Duodenal mucosa (tissue), 2 donors: ENCODE measurements around the gene RNF151.

Experiments
- H3K27ac ChIP-seq: one replicate; pipeline ENCODE4 v1.7.0; 2013; ENCODE audit warnings: low read depth, low read length
- H3K27me3 ChIP-seq, 2 donors: one replicate each; pipeline ENCODE4 v1.7.0; 2013; ENCODE audit warnings: low read length in 2 of 2, control low read depth in 1 of 2; ENCODE audit not compliant: insufficient read depth in 2 of 2, control insufficient read depth in 1 of 2
- H3K36me3 ChIP-seq, 2 donors: one replicate each; pipeline ENCODE4 v1.7.0; 2013; ENCODE audit warnings: low read length in 2 of 2, control low read depth in 1 of 2; ENCODE audit not compliant: insufficient read depth in 2 of 2, control insufficient read depth in 1 of 2
- H3K4me1 ChIP-seq, 2 donors: one replicate each; pipeline ENCODE4 v1.7.0; 2013; ENCODE audit warnings: low read length in 2 of 2, control low read depth in 1 of 2; ENCODE audit not compliant: insufficient read depth in 2 of 2, control insufficient read depth in 1 of 2
- H3K4me3 ChIP-seq, 2 donors: one replicate each; pipeline ENCODE4 v1.7.0; 2013; ENCODE audit warnings: low read length in 2 of 2, low read depth in 1 of 2
- H3K9ac ChIP-seq, 2 donors: one replicate each; pipeline ENCODE4 v1.7.0; 2013; ENCODE audit warnings: low read length in 2 of 2, low read depth in 1 of 2
- H3K9me3 ChIP-seq, 2 donors: one replicate each; pipeline ENCODE4 v1.7.0; 2013; ENCODE audit warnings: low read length in 2 of 2, control low read depth in 1 of 2; ENCODE audit not compliant: control insufficient read depth in 1 of 2

RNF151 gene

DNA sequence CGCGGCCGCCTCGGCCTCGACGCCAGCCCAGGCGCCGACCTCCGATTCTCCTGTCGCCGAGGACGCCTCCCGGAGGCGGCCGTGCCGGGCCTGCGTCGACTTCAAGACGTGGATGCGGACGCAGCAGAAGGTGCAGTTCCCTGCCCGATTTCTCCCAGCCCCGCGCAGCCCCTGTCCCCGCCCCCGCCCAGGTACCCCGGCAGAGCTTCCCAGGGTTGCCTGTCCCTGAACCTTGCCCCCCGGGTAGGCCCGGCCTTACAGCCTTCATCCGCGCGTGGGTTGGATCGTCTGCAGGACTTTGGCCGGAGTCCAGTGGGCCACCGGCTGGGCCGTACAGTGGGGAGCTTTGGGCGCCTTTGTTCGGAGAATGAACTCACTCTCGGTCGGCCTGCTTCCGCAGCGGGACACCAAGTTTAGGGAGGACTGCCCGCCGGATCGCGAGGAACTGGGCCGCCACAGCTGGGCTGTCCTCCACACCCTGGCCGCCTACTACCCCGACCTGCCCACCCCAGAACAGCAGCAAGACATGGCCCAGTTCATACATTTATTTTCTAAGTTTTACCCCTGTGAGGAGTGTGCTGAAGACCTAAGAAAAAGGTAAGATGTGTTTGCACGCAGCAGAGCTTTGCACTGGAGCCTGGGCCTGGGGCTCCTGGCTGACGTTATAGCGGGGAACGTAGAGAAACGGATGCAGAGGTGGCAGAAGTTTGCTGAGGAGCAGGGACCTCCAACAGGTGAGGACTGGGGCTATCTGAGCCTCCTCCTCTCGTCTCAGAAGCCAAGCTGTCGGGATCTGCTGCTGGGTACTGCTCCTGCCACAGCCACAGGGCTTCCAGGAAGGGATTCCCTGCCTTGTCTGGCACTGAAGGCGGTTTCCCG, 17.9 kb downstream of the RNF151 start:
- Histone ChIP-seq H3K4me1 (peaks cover 63 to 68% of the 10 kb centered on the region in 2 donors), H3K9ac (peak overlapping the region; percentile 77 to 79), H3K36me3 (peaks cover 17 to 18% of the 10 kb centered on the region in 2 donors), H3K4me3 (peak overlapping the region; percentile 75 to 86), H3K27me3 (peaks cover 22 to 26% of the 10 kb centered on the region in 2 donors), H3K9me3 (no peaks in the 10 kb centered on the region), H3K27ac (peak overlapping the region; percentile 69)

DNA sequence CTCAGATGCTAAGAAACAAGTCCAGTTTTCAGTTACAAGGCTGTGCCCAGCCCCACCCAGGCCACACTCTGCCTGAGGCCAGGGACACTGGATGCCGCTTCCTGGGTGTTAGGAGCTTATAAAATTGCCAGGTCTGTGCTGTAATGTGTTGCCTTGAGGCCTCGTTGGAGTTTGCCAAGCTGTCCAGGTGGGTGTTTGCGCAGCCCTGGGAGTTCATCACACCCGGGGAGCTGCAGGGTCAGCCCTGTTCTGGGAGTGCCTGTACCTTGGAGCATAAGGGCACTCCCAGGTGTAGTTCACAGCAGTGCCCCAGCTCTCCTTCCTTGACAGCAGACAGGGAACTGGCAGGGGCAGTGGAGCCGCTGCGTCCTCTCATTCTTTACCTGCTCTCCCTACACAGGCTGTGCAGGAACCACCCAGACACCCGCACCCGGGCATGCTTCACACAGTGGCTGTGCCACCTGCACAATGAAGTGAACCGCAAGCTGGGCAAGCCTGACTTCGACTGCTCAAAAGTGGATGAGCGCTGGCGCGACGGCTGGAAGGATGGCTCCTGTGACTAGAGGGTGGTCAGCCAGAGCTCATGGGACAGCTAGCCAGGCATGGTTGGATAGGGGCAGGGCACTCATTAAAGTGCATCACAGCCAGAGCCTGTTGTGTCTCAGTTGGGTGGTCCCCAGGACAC, 19.0 kb downstream of the RNF151 start:
- Histone ChIP-seq H3K4me1 (peaks cover 61 to 63% of the 10 kb centered on the region in 2 donors), H3K36me3 (peaks cover 17 to 18% of the 10 kb centered on the region in 2 donors), H3K9ac (peak overlapping the region; percentile 77 to 79), H3K4me3 (peak overlapping the region; percentile 75 to 86), H3K27me3 (peaks cover 21 to 29% of the 10 kb centered on the region in 2 donors), H3K9me3 (no peaks in the 10 kb centered on the region), H3K27ac (peak overlapping the region; percentile 69)

DNA sequence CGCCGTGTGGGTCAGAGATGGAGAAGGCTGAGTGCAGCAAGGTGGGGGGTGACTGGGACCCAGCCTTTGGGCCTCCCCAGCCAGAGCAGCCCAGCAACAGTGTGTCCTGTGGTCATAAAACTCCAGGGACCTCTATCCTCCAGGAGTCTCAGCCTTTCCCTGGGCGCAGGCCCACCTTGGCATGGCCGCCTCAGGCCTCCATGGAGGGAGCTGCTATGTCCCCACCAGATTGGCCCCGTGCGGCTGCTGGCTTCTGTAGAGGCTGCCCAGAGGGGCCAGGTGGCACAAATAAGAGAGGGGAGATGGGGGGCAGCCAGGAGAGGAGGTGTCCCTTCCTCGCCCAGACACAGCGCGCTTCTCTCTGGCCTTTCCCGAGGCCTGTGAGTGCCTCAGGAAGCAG, 20.5 kb downstream of the RNF151 start:
- H3K9ac ChIP-seq = no peak overlapping the region
- H3K4me1 ChIP-seq = peaks cover 58% of the 10 kb centered on the region in 2 donors
- peaks cover 22 to 26% of the 10 kb centered on the region in 2 donors for H3K27me3 ChIP-seq
- no peaks in the 10 kb centered on the region for H3K9me3 ChIP-seq
- H3K36me3 ChIP-seq = peaks cover 17 to 18% of the 10 kb centered on the region in 2 donors
- H3K4me3 ChIP-seq = no peak overlapping the region
- no peak overlapping the region for H3K27ac ChIP-seq

DNA sequence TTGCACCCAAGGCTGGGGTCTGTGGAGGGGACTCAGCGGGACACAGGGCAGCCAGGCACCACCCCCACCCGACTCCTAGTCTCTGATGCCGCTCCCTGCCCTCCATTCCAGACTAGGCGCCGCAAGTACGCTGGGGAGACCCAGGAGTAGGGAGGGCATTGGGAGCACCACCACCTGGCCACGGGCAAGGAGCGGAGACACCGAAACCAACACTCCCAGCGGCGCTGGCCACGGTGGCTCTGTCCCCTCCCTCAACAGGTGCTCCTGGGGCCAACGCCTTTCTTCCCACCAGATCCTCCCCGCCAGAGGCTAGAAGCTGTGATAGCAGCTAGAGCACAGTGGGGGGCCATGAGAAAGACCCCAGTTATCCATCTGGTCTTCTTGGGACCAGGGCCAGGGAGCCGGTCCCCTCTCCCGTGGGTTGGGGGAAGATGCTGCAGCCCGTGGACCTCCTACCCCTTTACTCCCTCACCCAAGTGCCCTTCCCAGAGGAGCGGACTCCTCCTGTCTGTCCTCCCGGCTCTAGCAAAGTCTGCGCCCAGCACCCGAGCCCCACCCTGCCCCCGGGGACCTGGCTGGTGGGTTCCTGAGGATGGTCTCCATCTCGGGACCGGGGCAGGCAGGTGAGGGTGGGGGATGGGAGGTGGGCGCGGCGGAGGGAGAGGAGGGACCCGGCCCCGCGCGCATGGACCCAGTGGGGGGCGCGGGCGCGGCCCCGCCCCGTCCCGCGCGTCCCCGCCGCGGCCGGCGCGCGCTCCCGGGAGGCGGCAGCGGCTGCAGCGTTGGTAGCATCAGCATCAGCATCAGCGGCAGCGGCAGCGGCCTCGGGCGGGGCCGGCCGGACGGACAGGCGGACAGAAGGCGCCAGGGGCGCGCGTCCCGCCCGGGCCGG, 22.8 kb downstream of the RNF151 start, which contains the start of gene SYNGR3:
Gene SYNGR3 (plus strand): TSS at position 762 of the 892 bp plus-strand sequence. CDS start 133 bp downstream, outside the sequence.
- H3K4me1 ChIP-seq = peaks cover 43 to 45% of the 10 kb centered on the region in 2 donors

DNA sequence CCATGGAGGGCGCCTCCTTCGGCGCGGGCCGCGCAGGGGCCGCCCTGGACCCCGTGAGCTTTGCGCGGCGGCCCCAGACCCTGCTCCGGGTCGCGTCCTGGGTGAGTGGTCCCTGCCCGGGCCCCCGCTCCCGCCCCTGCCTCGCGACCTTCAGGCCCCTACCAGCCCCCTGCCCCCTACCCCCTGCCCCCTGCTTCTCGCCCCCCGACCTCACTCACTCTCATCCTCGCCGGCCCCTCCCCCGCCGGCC, 23.4 kb downstream of the RNF151 start:
- peaks cover 37 to 41% of the 10 kb centered on the region in 2 donors for H3K4me1 ChIP-seq
- no peak overlapping the region for H3K27ac ChIP-seq
- H3K9me3 ChIP-seq = no peaks in the 10 kb centered on the region
- peaks cover 22 to 26% of the 10 kb centered on the region in 2 donors for H3K27me3 ChIP-seq
- H3K9ac ChIP-seq = peak overlapping the region in 1 of 2 donors; percentile 43
- no peak overlapping the region for H3K4me3 ChIP-seq
- peaks cover 17 to 18% of the 10 kb centered on the region in 2 donors for H3K36me3 ChIP-seq

More for the DNA sequence above, 22.8 kb downstream of the RNF151 start, which contains the start of gene SYNGR3:
- Histone ChIP-seq H3K4me3 (peak within 1 kb of the TSS; percentile 48 to 57), H3K9me3 (no peaks in the 10 kb centered on the region), H3K27me3 (peaks cover 22 to 26% of the 10 kb centered on the region in 2 donors), H3K27ac (no peak within 1 kb of the TSS), H3K36me3 (peaks cover 17 to 18% of the 10 kb centered on the region in 2 donors), H3K9ac (peak within 1 kb of the TSS; percentile 43 to 54)

DNA sequence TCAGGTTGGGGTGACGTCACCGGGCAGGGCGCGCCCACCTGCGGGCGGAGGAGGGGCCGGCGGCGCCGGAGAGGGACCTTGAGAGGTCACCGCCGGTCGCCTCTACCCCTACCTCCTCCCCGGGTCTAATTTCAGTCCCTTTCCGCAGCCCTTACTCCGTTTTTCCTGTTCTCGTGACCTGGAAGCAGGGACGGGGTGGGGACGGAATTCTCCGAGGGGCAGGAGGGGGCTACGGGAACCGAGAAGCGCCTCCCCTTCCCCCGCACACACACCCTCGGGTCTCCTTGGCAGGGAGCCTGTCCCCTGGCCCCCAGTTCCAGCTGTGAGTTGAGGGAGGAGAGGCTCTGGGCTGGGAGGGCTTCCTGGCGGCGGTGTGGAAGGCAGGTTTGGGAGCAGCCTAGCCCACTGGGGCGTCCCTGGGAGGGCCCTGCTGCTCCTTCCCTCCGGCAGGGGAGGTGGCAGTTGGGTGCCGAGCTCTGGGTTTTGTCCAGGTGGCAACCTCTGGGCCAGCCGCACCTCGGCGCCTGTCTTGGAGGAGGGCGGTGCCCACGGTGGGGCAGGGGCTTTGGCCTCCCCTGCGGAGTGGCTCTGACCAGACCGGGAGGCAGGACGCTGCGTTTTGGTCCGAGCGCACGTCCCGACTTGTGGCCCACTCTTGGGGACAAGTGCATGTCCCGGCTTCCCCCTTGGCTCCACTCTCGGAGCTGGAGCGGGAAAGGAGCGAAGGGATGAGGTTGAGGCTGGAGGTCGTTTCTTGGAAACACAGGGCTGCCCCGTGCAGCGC, 23.9 kb downstream of the RNF151 start:
- Histone ChIP-seq H3K9ac (peak overlapping the region; percentile 43 to 54), H3K9me3 (no peaks in the 10 kb centered on the region), H3K27ac (no peak overlapping the region), H3K36me3 (peaks cover 14 to 18% of the 10 kb centered on the region in 2 donors), H3K4me1 (peaks cover 32 to 35% of the 10 kb centered on the region in 2 donors), H3K4me3 (peak overlapping the region; percentile 48 to 57), H3K27me3 (peaks cover 22 to 26% of the 10 kb centered on the region in 2 donors)

DNA sequence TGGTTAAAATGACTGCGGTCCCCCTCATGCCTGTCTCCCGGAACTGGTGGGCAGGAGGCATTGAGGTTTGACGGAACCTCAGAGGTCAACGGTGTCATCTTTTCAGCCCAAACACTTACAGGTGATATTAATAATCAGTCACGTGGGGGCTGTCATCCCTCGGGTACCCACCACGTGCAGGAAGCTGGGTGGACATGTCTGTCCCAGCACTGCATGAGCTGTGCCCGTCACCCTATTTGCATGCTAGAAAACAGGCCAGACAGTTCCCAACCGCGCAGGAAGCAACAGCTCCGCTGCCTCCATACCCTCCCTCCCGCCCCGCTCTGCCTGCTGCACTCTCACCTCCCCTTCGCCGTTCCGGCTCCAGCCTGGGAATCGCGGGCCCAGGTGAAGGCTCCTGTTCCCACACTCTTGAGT, 24.5 kb downstream of the RNF151 start:
- peaks cover 22 to 26% of the 10 kb centered on the region in 2 donors for H3K27me3 ChIP-seq
- peak overlapping the region in 1 of 2 donors; percentile 54 for H3K9ac ChIP-seq
- H3K4me3 ChIP-seq = peak overlapping the region; percentile 48 to 70
- H3K9me3 ChIP-seq = no peaks in the 10 kb centered on the region
- peaks cover 26 to 29% of the 10 kb centered on the region in 2 donors for H3K4me1 ChIP-seq
- no peak overlapping the region for H3K27ac ChIP-seq
- peaks cover 8 to 13% of the 10 kb centered on the region in 2 donors for H3K36me3 ChIP-seq

DNA sequence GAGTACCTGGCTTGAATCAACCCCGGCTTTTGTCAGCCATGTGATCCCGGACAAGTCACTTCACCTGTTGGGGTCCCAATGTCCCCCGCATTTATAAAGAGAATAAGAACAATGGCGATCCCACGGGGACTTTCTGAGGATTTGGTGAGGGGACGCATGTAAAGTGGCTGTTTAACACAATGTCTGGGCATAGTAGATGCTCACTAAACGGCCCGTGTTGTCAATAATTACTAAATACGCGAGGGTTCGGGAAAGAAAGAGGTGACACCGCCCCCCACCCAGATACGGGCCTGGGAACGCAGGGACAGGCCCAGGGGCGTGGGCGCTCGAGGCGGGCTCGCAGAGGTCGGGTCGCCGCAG, 24.9 kb downstream of the RNF151 start:
- Histone ChIP-seq H3K27ac (no peak overlapping the region), H3K4me3 (peak overlapping the region; percentile 34 to 70)

More for the DNA sequence above, 24.9 kb downstream of the RNF151 start:
- Histone ChIP-seq H3K27me3 (peaks cover 22 to 26% of the 10 kb centered on the region in 2 donors), H3K36me3 (peaks cover 4 to 9% of the 10 kb centered on the region in 2 donors), H3K9ac (peak overlapping the region; percentile 22 to 47), H3K9me3 (no peaks in the 10 kb centered on the region), H3K4me1 (peaks cover 22 to 26% of the 10 kb centered on the region in 2 donors)
